Measurements from ENCODE around the gene MIF4GD.
"Not testable (repeated sequence)": the region's sequence is repeated elsewhere in the genome, so short reads cannot be mapped to it uniquely, and the experiment has no call there.

Gene MIF4GD, protein sequence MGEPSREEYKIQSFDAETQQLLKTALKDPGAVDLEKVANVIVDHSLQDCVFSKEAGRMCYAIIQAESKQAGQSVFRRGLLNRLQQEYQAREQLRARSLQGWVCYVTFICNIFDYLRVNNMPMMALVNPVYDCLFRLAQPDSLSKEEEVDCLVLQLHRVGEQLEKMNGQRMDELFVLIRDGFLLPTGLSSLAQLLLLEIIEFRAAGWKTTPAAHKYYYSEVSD

DNA sequence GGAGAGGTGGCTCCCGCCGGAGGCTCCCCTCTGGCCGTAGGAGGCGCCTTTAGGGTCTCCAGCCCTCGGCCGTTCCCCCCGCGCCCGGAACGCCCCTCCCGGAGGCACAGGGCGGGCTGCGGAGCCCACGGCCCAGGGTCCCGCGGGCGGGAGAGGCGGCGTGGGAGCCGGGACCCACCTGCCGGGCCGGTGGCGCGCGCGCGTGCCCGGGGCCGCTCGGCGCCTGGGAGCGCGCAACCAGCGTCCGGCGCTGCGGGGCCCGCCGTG lies at the start of gene MIF4GD:
Gene MIF4GD (minus strand): TSS at position 266 of the 267 bp plus-strand sequence. CDS start 1,036 bp downstream, outside the sequence.
- DNase-seq, result no peak
- in situ Hi-C loops (cut with HindIII; ENCODE audit: low pct_ligation_motif_present, low pct_unique_long_range_greater_than_20kb, low sequenced_read_pairs), result no loop called here

DNA sequence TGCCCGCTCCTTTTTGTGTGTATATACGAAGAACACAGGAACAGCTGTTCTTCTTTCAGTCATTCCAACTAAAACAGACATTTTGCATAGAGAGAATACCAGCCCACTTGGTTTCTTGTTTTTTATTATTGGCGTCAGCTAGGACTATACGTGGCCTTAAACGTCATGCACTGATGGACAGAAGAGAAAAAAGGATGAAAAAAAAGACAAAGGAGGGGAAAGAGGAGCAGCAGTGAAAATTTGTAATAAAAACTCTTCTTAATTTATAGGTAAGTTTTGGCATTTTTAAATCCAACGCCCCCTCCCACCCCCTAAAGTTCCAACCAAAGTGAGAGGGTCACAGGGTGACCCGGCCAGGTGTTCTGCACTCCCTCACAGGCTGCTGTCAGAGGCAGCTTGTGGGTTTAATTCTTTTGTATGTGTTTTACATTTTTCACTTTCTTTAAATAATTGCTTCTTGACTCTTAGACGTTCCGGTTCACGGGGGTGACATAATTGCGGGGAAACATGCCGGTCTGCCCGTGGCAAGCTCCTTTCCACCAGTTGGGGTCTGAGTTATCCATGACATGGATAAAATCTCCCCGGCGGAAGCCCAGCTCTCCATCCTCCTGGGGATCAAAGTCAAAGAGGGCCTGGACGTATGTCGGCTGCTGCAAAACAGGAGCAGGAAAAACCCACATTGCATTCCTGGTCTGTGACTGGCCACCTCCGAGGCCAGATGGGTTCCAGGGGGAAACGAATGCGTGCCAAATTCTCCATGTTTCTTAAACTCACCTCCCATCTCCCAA lies 49.1 kb upstream of the MIF4GD start:
- in situ Hi-C loops (cut with HindIII; ENCODE audit: low pct_ligation_motif_present, low pct_unique_long_range_greater_than_20kb, low sequenced_read_pairs), result no loop called here
- no peak for DNase-seq

DNA sequence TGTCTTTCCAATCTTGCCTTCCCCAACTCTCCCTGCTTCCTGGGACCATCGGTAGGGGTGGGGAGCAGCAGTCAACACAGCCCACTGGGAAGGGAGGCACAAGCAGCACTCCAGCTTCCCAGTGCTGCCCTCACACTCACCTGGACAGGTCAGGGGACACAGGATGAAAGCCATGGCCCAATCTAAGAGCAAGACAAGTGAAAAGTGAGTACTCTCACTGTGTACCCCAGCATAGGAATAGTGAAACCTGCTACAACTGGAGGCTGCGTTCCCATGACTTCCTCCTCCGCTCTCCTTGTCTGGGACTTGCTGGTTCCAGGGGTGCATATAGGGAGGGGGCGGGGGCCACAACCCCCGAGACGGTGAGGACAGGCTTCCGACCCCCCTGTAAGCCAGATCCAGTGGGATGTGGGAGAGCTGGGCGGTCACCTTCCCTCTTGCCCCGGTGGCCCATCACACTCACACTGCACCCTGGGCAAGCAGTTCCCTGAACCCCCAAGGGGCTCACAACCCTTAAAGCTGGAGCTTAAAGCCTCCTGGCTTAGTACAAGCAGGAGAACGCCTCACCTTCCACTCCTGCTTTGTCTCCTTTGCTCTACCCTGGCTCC lies 47.7 kb upstream of the MIF4GD start:
- in situ Hi-C loops (cut with HindIII; ENCODE audit: low pct_ligation_motif_present, low pct_unique_long_range_greater_than_20kb, low sequenced_read_pairs), result no loop called here
- DNase-seq, result no peak

DNA sequence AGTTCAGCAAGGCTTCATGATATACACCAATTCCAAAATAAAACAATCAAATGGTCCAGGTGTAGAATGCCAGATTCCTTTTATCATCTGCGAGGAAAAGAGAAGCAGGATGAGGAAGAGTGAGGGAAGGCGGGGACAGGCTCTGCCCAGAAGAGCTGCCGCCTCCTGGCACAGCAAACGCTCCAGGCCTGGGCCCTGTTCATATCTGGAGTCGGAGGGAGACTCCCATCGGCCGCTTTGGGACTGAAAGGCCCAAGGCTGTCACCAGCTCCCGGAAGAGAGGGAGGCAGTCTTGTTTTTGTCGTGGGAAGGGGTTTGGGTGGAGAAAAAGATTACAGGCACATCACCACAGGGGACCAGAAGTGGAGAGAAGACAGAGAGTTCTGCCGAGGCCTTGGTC lies 47.2 kb upstream of the MIF4GD start:
- no peak for DNase-seq
- in situ Hi-C loops (cut with HindIII; ENCODE audit: low pct_ligation_motif_present, low pct_unique_long_range_greater_than_20kb, low sequenced_read_pairs), result no loop called here

DNA sequence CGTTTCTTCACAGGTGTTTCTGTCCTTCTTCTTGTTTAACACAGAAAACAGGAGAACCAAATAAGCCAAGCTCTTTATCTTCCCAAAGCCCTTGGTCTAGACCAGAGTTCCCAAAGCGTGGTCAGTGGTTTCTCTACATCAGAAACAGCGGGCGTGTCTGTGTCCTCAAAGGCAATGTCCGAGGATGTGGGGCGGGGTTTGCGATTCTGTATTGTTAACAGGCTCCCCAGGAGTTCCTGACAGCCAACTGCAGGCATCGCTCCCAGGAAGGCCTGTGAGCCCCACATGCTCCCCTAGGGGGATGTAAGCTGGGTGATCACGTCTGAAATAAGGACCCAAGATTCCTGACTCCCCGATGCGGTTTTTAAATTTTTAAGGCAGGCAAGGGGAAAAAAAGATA lies 46.6 kb upstream of the MIF4GD start:
- DNase-seq, result no peak
- in situ Hi-C loops (cut with HindIII; ENCODE audit: low pct_ligation_motif_present, low pct_unique_long_range_greater_than_20kb, low sequenced_read_pairs), result no loop called here

DNA sequence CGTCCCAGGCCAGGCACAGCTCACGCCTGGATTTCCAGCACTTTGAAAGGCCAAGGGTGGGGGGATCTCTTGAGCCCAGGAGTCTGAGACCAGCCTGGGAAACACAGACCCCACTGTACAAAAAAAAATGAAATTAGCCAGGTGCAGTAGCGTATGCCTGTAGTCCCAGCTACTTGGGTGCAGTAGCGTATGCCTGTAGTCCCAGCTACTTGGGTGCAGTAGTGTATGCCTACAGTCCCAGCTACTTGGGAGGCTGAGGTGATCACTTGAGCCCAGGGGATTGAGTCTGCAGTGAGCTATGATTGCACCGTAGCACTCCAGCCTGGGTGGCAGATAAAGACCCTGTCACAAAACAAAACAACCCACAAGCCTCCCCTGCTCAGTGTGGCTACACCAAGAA lies 45.2 kb upstream of the MIF4GD start:
- in situ Hi-C loops (cut with HindIII; ENCODE audit: low pct_ligation_motif_present, low pct_unique_long_range_greater_than_20kb, low sequenced_read_pairs), result no loop called here
- no peak for DNase-seq

DNA sequence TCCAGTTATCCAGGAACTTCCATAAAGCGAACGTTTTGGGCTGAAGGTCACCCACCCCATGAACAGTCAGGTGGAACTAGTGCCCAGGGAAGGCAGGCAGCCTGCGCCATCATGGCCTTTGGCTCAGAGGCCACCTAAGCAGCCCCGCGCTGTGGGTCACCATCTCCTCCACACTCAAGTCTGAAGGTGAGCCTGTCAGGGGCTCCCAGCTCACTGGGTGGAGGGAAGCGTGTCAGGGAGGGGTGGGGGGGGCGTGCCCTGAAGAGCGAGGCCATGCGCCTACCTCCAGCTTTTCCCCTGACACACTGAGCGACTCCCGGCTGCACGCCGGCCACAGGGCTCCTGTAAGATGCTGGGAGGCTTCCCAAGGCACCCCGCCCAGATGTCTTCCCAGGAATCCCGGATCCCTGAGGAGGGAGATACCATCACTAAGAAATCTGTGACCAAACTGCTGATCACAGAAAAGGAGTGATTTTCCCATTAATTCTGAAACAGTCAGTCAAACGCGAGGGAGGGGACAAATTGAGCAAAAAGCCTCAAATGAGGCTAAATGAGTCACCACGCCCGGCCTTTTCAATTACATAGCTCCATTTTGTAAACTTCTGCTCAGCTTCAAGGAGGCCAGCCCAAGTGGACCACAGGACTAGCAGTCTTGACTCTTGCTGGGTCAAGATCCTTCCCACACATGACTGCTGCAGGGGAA lies 44.7 kb upstream of the MIF4GD start:
- in situ Hi-C loops (cut with HindIII; ENCODE audit: low pct_ligation_motif_present, low pct_unique_long_range_greater_than_20kb, low sequenced_read_pairs), result no loop called here
- DNase-seq, result no peak

DNA sequence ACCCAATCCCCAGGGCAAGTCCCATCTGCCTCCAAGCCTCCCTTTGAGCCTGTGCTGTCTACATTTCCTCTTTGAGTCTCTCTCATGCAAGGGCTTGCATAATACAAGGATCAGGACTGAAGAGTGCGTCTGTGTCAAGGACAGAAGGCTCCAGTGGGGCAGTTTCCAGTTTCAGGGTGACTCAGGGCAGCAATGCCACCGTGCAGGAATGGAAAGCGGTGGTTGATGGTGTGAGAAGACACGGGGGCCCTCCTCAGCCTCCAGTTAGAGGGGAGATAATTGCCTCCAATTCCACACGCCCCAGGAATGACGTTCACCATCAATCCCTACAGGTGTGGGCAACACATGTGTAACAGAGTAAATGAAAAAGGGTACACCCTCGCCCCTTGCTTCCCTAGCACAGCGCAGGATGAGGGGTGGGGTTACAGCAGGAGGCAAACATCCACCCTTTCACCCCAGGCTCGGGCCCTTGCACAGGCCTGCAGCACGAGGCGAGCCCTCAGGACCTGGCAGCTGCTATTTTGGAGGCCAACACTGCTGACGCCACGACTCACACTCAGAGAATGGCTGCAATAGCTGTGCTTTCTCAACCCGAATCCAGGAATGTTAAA lies 43.0 kb upstream of the MIF4GD start:
- DNase-seq, result no peak
- in situ Hi-C loops (cut with HindIII; ENCODE audit: low pct_ligation_motif_present, low pct_unique_long_range_greater_than_20kb, low sequenced_read_pairs), result no loop called here

DNA sequence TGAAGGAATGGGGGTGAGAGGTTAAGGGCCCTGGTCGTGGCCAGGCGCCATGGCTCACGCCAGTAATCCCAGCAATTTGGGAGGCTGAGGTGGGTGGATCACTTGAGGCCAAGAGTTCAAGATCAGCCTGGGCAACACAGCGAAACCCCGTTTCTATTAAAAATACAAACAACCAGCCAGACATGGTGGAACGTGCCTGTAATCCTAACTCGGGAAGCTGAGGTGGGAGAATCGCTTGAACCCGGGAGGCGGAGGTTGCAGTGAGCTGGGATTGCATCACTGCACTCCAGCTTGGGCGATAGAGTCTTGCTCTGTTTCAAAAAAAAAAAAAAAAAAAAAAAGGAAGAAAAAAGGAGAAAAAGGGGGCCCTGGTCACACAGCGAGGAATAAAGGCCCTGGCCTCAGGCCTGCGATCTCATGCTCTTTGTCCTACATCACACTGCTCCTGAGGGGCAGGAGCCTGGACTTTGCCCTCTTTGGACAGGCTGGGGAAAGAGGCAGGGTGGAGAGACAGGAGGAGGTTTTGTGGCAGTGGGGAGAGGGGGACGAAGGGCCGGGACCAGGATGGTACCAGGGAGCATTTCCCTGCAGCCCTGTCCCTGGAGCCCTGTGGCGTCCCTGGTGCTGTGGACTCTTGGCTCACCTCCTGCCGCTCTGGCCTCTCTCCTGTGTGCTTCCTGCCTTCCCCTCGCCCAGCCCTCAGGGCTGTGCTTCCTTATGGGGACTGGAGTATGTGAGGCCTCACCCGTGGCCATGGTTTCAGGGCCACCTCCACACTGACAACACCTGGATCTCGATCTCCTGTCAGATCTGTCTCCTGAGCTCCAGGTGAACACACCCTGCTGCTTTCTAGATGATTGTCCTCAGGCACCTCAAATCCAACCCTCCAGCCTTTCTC lies 38.0 kb upstream of the MIF4GD start:
- in situ Hi-C loops (cut with HindIII; ENCODE audit: low pct_ligation_motif_present, low pct_unique_long_range_greater_than_20kb, low sequenced_read_pairs), result no loop called here
- no peak for DNase-seq

DNA sequence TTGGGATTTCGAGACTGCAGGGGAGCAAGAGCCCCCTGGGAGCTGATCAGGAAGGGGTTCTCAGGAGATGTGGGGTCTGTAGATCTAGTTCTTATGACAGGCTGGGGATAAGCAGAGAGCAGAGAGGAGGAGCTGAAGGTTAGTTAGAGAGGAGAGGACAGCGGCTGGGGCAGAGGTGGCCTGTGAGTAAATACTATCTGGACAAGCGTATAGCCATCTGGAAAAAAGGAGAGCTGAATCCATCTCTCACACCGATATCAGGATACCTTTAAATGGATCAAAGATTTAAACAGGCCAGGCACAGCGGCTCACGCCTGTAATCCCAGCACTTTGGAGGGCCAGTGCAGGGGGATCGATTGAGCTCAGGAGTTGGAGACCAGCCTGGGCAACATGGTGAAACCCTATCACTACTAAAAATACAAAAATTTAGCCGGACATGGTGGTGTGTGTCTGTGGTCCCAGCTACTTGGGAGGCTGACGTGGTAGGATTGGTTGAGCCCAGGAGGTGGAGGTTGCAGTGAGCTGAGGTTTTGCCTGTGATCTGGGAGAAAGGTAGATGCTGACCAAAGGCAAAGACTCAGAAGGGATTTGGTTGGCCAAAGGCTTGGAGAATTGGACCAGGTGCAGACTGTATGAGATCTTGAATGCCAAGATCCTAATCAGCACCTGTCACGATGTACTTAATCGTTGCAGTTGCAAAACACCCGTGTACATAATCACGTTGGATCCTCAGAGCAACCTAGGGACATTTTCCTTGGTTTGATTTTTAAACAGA lies 37.1 kb upstream of the MIF4GD start:
- in situ Hi-C loops (cut with HindIII; ENCODE audit: low pct_ligation_motif_present, low pct_unique_long_range_greater_than_20kb, low sequenced_read_pairs), result no loop called here
- DNase-seq, result no peak

DNA sequence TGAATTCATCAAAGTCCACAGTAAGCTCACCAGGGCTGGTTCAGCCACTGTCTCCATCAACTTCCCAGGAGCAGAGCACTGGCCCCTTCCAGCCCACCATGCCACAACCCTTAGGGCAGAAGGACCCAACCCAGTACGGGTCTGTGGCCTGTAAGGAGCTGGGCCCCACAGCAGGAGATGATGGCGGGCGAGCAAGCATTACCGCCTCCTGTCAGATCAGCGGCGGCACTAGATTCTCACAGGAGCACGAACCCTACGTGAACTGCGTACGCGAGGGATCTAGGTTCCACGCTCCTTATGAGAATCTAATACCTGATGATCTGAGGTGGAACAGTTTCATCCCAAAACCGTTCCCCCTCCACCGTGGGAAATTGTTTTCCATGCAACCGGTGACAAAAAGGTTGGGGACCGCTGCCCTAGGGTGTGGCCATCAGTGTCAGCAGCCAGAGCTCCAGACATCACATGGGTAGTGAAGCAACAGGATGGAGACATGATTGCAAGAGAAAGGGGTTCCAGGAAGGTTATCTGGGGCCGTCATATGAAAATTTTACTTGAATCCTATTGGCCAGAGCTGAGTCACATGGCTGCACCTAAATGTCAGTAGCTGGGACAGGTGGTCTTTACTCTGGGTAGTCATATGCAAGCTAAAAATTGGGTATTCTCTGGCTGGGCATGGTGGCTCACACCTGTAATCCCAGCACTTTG lies 30.6 kb upstream of the MIF4GD start:
- in situ Hi-C loops (cut with HindIII; ENCODE audit: low pct_ligation_motif_present, low pct_unique_long_range_greater_than_20kb, low sequenced_read_pairs), result no loop called here
- DNase-seq, result no peak

DNA sequence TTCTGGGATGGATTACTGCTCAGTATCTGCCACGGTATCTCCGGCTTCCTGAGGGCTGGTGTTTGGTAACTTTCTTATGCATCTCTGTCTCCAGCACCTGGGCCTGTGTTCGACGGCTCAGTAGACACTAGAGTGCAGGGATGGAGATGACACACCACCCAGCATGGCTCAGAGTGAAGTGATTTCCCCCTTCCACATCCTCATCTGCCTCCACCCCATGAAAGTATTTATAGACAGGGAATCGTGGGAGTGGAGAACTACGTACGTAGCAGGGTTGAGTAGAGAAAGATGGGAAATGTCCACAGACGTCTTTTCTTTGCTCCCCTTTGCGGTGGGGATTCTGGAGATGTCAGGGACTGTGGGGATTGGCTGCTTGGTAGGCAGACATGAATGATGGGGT lies 30.0 kb upstream of the MIF4GD start:
- DNase-seq, result no peak
- in situ Hi-C loops (cut with HindIII; ENCODE audit: low pct_ligation_motif_present, low pct_unique_long_range_greater_than_20kb, low sequenced_read_pairs), result no loop called here

DNA sequence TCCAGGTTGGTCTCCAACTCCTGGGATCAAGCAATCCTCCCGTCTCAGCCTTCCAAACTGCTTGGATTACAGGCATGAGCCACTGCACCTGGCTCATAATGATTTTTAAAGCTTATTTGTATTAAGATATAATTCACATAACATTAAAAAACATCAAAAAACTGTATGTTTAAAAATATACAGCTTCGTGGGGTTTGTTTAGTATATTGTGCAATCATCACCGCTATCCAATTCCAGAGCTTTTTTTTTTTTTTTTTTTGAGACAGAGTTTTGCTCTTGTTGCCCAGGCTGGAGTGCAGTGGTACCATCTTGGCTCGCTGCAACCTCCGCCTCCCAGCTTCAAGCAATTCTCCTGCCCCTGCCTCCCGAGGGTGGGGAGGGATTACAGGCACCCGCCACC lies 29.2 kb upstream of the MIF4GD start:
- in situ Hi-C loops (cut with HindIII; ENCODE audit: low pct_ligation_motif_present, low pct_unique_long_range_greater_than_20kb, low sequenced_read_pairs), result no loop called here
- no peak for DNase-seq

DNA sequence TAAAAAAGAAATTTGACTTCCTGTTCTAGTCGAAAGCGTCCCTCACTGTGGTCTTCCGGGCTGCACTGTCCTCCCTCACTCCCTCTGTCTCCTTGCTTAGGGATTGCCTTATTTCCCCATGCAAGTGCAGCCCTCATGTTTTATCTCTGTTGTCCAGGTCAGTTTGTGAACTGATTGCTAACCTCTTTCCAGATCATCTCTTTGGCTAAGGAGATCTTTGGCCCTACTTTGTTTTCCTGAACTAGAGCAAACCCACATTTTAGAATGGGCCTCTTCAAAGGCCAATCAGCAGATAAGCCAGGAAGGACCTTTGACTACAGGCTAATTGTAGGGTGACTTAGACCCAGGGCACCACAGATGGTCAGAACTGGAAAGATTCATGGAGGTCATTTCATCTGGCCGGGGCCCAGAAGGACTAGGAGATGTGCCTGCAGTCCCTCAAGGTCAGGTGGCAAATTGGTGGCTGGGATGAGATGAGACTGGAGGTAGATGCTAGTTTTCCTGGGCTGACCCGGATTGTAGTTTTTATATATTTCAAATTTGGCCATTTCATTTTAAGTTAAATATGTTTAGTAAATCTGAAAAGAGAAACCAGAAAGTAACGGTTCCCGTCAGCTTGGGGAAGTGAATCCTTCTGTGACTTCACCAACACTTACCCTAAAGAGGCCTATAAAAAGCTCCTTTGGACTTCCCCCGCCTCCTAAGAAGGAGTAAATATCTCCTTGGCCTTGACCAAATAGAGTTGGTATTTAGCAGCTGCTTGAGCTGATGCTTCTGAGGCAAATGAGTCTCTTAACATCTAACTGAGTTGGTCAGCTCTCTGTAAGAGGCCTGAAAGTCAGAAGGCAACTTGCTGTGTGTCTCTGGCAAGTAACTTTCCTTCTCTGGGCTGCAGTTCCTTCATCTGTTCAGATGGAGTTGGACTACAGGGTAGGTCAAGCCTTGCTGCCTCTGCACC lies 24.4 kb upstream of the MIF4GD start:
- in situ Hi-C loops (cut with HindIII; ENCODE audit: low pct_ligation_motif_present, low pct_unique_long_range_greater_than_20kb, low sequenced_read_pairs), result no loop called here
- DNase-seq, result no peak

DNA sequence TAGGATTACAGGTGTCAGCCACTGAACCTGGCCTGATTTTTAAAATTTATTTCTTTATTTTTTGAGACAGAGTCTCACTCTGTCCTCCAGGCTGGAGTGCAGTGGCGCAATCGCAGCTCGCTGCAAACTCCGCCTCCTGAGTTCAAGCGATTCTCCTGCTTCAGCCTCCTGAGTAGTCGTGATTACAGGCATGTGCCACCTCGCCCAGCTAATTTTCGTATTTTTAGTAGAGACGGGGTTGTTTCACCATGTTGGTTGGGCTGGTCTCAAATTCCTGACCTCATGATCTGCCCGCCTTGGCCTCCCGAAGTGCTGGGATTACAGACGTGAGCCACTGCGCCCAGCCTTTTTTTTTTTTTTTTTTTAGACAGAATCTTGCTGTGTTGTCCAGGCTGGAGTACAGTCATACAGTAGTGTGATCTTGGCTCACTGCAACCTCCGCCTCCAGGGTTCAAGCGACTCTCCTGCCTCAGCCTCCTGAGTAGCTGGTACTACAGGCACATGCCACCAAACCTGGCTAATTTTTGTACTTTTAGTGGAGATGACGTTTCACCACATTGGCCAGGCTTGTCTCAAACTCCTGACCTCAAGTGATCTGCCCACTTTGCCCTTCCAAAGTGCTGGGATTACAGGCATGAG lies 21.9 kb upstream of the MIF4GD start:
- DNase-seq; in situ Hi-C loops (cut with HindIII; ENCODE audit: low pct_ligation_motif_present, low pct_unique_long_range_greater_than_20kb, low sequenced_read_pairs): not testable (repeated sequence)
